Measurements from ENCODE around the gene VPS37C.

DNA sequence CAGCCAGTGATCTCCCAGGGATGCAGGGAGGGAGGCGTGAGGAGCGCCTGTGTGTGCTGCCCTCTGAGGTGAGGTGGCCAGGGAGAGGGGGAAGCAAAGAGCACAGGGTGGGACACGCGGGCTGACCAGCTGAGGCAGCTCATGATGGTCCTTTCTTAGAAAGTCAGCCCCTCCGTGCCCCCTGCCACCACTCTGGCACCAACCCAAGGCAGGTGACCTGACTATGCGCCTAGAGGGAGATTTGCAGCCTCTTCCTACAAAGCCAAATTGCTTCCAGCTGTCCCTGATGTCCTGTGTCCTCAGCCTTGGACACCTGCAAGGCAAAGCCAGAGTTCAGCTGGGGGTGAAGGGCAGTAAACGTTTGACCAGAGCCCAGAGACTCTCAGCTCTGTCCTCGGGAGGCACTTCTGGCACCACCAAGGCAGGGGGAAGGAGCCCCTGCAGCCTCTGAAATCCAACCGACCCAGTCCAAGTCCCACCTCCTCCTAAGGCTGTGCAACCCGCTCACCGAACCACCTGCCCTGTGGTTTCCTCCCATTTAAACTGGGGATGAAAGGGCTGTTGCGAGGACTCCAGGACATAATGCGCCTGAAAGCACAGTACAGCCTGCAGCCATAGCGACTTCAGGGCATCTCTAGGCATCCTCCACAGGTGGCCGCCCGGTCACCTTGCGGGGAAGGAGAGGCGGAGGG is 32.1 kb downstream of the VPS37C start:
- TF ChIP-seq, protein P1, sequence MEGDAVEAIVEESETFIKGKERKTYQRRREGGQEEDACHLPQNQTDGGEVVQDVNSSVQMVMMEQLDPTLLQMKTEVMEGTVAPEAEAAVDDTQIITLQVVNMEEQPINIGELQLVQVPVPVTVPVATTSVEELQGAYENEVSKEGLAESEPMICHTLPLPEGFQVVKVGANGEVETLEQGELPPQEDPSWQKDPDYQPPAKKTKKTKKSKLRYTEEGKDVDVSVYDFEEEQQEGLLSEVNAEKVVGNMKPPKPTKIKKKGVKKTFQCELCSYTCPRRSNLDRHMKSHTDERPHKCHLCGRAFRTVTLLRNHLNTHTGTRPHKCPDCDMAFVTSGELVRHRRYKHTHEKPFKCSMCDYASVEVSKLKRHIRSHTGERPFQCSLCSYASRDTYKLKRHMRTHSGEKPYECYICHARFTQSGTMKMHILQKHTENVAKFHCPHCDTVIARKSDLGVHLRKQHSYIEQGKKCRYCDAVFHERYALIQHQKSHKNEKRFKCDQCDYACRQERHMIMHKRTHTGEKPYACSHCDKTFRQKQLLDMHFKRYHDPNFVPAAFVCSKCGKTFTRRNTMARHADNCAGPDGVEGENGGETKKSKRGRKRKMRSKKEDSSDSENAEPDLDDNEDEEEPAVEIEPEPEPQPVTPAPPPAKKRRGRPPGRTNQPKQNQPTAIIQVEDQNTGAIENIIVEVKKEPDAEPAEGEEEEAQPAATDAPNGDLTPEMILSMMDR (conservative IDR thresholded peaks at IDR 0.05; ENCODE audit: low read depth, low read length), result no peak
- TF ChIP-seq EZH2 (IDR thresholded peaks at IDR 0.05; ENCODE audit: borderline replicate concordance, low read depth, low read length, poor library complexity, severe bottlenecking), result no peak

Data from A673 (cell line).